Ishikawa (cell line): Measurements from ENCODE around the gene RNF187.

Experiments used
- TAF1 ChIP-seq: IDR thresholded peaks from 2 replicates; pipeline ENCODE4 v1.6.1; 2012; ENCODE audit warnings: low read depth, mild to moderate bottlenecking
- TF ChIP-seq, protein P1 (sequence below): IDR thresholded peaks from 2 replicates; pipeline ENCODE4 v1.6.1; 2012; ENCODE audit warnings: low read depth, mild to moderate bottlenecking

- no peak for TF ChIP-seq TAF1
- TF ChIP-seq, protein P1, sequence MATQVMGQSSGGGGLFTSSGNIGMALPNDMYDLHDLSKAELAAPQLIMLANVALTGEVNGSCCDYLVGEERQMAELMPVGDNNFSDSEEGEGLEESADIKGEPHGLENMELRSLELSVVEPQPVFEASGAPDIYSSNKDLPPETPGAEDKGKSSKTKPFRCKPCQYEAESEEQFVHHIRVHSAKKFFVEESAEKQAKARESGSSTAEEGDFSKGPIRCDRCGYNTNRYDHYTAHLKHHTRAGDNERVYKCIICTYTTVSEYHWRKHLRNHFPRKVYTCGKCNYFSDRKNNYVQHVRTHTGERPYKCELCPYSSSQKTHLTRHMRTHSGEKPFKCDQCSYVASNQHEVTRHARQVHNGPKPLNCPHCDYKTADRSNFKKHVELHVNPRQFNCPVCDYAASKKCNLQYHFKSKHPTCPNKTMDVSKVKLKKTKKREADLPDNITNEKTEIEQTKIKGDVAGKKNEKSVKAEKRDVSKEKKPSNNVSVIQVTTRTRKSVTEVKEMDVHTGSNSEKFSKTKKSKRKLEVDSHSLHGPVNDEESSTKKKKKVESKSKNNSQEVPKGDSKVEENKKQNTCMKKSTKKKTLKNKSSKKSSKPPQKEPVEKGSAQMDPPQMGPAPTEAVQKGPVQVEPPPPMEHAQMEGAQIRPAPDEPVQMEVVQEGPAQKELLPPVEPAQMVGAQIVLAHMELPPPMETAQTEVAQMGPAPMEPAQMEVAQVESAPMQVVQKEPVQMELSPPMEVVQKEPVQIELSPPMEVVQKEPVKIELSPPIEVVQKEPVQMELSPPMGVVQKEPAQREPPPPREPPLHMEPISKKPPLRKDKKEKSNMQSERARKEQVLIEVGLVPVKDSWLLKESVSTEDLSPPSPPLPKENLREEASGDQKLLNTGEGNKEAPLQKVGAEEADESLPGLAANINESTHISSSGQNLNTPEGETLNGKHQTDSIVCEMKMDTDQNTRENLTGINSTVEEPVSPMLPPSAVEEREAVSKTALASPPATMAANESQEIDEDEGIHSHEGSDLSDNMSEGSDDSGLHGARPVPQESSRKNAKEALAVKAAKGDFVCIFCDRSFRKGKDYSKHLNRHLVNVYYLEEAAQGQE, result no peak
Measured at GRCh38 chr1:228460821-228461220, 26.4 kb upstream of the RNF187 start.
